Measurements from ENCODE around the gene GNAI2.
"Not testable (repeated sequence)": the region's sequence is repeated elsewhere in the genome, so short reads cannot be mapped to it uniquely, and the experiment has no call there.

GNAI2 gene

GRCh38 chr3:50204804-50205412, 31.1 kb upstream of the GNAI2 start, which contains the start of gene SLC38A3:
TSS of gene SLC38A3 (plus strand) at chr3:50205271. CDS start at chr3:50214200, 8,929 bp downstream.
- DNase-seq (ENCODE audit: low read depth), result no peak

GRCh38 chr3:50205413-50206276, 30.4 kb upstream of the GNAI2 start:
- DNase-seq (ENCODE audit: low read depth), result no peak

GRCh38 chr3:50207359-50208042, 28.5 kb upstream of the GNAI2 start:
- DNase-seq (ENCODE audit: low read depth), result no peak

GRCh38 chr3:50208677-50209344, 27.2 kb upstream of the GNAI2 start:
- DNase-seq (ENCODE audit: low read depth), result no peak

GRCh38 chr3:50210176-50210509, 25.9 kb upstream of the GNAI2 start:
- DNase-seq (ENCODE audit: low read depth), result no peak

GRCh38 chr3:50210510-50211367, 25.3 kb upstream of the GNAI2 start:
- DNase-seq (ENCODE audit: low read depth), result no peak

GRCh38 chr3:50211368-50211717, 24.7 kb upstream of the GNAI2 start:
- not testable (repeated sequence) for DNase-seq (ENCODE audit: low read depth)

GRCh38 chr3:50211930-50212329, 24.1 kb upstream of the GNAI2 start:
- DNase-seq (ENCODE audit: low read depth), result no peak

GRCh38 chr3:50212502-50212901, 23.5 kb upstream of the GNAI2 start:
- no peak for DNase-seq (ENCODE audit: low read depth)

- DNase-seq (ENCODE audit: low read depth), result no peak
These were observed 23.0 kb upstream of the GNAI2 start for GRCh38 chr3:50212971-50213370.

GRCh38 chr3:50213373-50213772, 22.6 kb upstream of the GNAI2 start:
- no peak for DNase-seq (ENCODE audit: low read depth)

- no peak for DNase-seq (ENCODE audit: low read depth)
These were observed 21.2 kb upstream of the GNAI2 start for GRCh38 chr3:50214824-50215223.

- no peak for DNase-seq (ENCODE audit: low read depth)
These were observed 20.5 kb upstream of the GNAI2 start for GRCh38 chr3:50215529-50215928.

GRCh38 chr3:50217681-50218080, 18.3 kb upstream of the GNAI2 start:
- no peak for DNase-seq (ENCODE audit: low read depth)

- no peak for DNase-seq (ENCODE audit: low read depth)
These were observed 17.6 kb upstream of the GNAI2 start for GRCh38 chr3:50218448-50218847.

GRCh38 chr3:50219285-50219684, 16.7 kb upstream of the GNAI2 start:
- DNase-seq (ENCODE audit: low read depth), result no peak

- no peak for DNase-seq (ENCODE audit: low read depth)
These were observed 15.9 kb upstream of the GNAI2 start for GRCh38 chr3:50220109-50220508.

GRCh38 chr3:50221051-50221410, 15.0 kb upstream of the GNAI2 start:
- no peak for DNase-seq (ENCODE audit: low read depth)

- DNase-seq (ENCODE audit: low read depth), result no peak
These were observed 14.4 kb upstream of the GNAI2 start for GRCh38 chr3:50221411-50222168.

GRCh38 chr3:50222169-50222528, 13.9 kb upstream of the GNAI2 start:
- DNase-seq (ENCODE audit: low read depth), result no peak

GRCh38 chr3:50224639-50225038, 11.4 kb upstream of the GNAI2 start:
- no peak for DNase-seq (ENCODE audit: low read depth)
